GM19043 (cell line): ENCODE results near the gene IFNA13.
"Not testable (repeated sequence)": the region's sequence is repeated elsewhere in the genome, so short reads cannot be mapped to it uniquely, and the experiment has no call there.

Experiments
- ATAC-seq: cut with Tn5 transposase; IDR thresholded peaks from one replicate; pipeline ENCODE4 v1.9.1; 2021; ENCODE audit warnings: low read depth; ENCODE audit not compliant: unreplicated experiment

Gene IFNA13

DNA sequence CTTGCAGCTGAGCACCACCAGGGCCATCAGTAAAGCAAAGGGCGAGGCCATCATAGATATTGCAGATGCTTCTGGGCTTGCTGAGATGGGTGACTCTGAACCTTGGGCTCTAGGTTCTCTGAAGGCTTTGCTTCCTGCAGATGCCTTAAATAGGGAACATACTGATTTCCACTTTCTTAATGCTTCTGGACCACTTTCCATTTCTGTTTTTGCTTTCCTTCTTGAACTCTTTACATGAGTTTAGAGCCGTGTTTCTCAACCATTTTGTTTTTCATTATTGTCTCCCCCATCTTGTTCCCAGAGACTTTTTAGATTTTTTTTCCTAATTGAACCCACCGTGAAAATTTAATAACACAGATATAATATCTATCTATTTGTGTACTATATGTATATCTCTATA, at the start of gene IFNA13:
Gene IFNA13, minus strand, starts transcription at position 101 of the 400 bp plus-strand sequence. Its CDS starts 47 bp downstream, at position 54.
- no peak for ATAC-seq

DNA sequence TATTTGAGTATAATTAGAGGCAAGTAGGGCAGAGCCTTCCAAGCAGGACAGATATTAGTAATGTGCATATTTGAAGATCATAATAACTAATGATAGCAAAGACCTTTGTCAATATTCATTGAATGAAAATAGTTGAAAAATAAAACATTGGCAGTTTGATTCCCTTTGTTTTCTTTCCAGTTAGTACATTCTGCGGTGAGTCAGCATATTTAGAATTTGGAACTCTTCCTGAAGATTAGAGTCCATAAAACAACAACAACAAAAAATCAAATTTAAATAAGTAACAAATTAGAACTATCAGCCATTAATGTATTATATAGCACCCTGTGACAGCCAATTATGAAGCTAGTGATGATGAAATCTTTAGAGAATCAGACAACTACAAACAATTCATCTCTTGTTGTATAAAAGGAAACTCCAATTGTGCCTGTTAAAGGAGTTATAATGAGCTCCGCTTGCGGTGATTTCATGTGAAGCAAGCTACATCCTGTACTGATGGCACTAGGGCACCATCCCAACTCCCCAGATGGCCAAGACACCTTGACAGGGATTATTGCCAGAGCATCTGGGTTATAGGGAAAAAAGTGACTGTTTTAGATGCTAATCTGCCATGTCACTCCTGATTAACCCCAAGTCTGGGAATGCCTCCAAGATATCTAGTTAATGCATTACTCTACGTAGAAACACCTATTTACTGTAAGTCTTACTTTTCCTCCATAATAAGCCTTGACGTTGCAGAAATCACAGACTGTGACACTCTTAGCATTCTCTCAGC, 47.8 kb upstream of the IFNA13 start:
- no peak for ATAC-seq

DNA sequence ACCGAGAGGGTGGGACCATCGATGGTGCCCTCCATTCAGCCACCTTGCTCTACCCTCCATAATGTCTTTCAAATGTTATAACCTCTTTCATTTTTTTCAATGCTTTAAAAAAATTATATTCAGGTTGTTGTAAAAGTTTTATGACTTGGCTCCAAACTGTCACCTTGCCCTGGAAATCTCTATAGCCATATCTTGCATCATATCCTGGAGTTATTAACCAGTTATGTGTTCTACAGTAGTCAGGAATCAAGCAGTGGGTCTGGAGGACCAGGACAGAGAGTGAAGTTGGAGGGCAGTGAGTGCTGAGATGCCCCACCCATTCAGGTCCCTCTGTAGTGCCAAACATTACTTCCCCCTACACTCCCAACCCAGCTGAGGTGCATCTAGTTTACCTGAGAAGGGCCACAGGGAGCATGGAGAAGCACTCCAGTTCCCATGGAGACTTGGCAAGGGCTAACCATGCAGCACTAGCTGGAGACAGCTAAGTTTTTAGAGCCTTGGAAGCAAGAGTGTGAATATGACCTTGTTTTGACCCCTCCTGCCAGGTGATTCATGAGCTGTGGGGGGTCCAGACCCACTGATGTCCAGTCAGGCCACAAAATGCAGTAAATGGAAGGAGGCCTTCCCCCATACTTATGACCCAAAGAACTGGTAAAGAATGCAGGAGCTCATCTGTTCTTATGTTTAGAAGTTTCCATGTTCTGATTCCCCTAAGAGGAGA, 46.5 kb upstream of the IFNA13 start:
- no peak for ATAC-seq

DNA sequence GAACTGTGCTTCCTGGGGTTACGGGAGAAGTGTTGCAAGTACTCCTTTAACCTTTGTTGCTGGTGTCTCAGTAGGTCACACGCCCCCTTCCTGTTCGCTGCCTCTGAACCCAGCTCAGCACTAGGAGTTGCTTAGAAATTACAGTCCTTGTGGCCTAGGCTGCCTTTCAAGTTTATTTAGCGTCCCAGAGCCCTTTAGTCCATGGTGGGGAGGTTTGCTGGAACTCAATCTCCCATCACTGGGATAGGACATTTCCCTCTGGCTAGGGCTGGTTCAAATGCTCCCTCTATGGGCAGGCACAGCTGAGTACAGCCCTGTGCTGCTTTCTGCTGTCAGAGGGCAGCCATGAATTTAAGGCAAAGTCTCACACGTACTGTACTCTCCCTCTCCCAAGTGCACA, 45.8 kb upstream of the IFNA13 start:
- ATAC-seq = peak; percentile 50

GRCh38 chr9:21413151-21413550, 45.3 kb upstream of the IFNA13 start:
- no peak for ATAC-seq

GRCh38 chr9:21412107-21412506, 44.2 kb upstream of the IFNA13 start:
- peak; percentile 58 for ATAC-seq

GRCh38 chr9:21408817-21409216, 41.0 kb upstream of the IFNA13 start, which contains the start of gene IFNA8:
IFNA8 (plus strand) TSS chr9:21409117; CDS start chr9:21409177, 60 bp downstream.
- ATAC-seq = no peak

DNA sequence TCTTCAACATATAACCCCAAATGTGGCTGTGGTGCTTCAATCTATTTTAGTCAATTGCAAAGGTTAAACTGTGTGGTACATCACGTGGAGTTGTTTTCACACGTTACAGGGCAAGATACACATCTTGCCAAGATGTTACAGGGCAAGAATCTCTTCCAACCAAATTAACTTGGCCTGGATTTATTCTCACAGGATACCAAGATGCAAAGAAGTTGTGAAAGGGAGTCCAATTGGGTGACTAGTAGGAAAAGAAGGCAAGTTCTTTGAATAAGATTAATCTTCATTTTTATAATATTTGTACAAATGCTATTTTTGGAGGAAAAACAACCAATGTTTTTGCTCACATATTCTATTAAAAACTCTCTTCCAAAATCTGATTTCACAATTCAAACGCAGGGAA, 36.3 kb upstream of the IFNA13 start:
- no peak for ATAC-seq

- ATAC-seq = peak; percentile 68
Measured at GRCh38 chr9:21402386-21403251, 34.8 kb upstream of the IFNA13 start.

- no peak for ATAC-seq
Measured at GRCh38 chr9:21399956-21400355, 32.1 kb upstream of the IFNA13 start.

- no peak for ATAC-seq
Measured at GRCh38 chr9:21398955-21399489, 31.2 kb upstream of the IFNA13 start.

- peak; percentile 64 for ATAC-seq
Measured at GRCh38 chr9:21395778-21396717, 28.2 kb upstream of the IFNA13 start.

GRCh38 chr9:21392270-21392669, 24.4 kb upstream of the IFNA13 start:
- ATAC-seq = peak; percentile 73

DNA sequence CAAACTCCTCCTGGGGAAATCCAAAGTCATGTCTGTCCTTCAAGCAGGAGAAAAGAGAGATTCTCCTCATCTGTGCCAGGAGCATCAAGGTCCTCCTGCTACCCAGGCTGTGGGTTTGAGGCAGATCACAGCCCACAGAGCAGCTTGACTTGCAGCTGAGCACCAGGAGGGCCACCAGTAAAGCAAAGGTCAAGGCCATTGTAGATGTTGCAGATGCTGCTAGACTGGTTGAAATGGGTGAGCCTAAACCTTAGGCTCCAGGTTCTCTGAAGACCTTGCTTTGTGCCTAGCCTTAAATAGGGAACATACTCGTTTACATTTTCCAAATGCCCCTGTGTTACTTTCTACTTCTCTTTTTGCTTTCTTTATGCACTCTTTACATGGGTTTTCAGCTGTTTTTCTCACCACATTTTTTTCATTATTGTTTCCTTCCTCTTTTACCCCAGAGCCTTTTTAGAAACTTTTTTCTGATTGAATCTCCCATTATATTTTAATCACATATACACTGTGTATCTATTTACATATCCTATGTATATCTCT, 17.3 kb upstream of the IFNA13 start, which contains the start of gene IFNA2:
Gene IFNA2, minus strand, starts transcription at position 268 of the 540 bp plus-strand sequence. Its CDS starts 69 bp downstream, at position 199.
- no peak for ATAC-seq

GRCh38 chr9:21383627-21384026, 15.8 kb upstream of the IFNA13 start:
- ATAC-seq = no peak

DNA sequence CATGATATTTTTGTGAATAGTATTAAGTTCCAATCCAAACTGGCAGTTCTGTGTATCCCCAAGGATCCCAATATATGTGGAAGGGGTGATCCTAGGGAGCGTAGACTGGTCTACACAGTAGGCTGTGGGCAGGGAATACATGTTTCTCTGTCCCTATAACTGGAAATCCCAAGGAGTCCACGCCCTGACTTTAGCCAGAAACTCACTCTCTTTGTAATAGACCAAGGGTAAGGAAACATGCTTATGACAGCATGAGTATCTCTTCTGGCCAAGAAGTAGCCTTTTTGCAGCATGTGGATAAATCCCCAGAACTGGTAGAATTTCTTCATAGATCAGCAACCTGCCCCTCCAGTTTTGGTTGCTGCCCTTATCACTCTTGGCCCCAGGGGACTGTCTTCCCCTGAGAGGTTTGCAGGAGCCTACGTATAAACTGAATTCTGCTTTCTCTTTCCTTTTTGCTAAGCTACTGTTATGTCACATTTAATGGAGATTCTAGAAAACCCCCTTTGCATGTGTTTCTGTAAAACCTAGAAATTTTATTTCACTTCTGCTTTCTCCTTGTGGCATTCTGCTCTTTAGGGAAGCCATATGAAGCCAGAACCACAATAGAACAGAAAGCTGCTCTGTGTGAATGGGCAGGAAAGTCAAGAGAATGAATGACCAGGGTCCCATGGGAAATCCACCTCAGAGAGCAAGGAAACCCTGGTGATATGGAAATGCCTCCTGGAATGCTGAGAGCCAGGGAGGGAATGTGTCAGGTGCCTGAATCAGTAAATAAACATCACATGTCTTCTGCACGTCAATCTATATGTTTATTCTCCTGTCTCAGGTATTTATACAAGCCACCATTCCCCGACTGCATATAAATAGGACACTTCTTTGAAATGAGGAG, 13.8 kb upstream of the IFNA13 start:
- ATAC-seq = peak; percentile 96

DNA sequence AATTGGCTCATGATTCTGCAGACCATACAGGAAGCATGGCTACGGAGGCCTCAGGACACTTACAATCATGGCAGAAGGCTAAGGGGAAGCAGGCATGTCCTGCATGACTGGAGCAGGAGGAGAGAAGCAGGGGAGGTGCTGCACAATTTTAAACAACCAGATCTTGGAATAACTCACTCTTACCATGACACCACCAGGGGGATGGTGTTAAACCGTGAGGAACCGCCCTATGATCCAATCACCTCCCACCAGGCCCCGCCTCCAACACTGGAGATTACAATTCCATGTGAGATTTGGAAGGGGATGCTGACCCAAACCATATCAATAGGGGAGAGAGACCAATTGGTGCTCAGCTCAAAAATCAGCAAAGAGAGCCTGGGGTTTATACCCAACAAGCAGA, 3.6 kb upstream of the IFNA13 start:
- ATAC-seq = not testable (repeated sequence)

GRCh38 chr9:21367169-21367568, 688 bp downstream of the IFNA13 start:
- ATAC-seq = peak; percentile 97
